Stimulated activated CD4-positive, alpha-beta T cell treated with anti-CD3 and anti-CD28 coated beads, Interleukin-1b, Interleukin-23, amount 100 ng/mL, for 48 hours (primary cell): ENCODE results near the gene ZNF837.

Source experiments
- DNase-seq: peaks from one replicate; pipeline ENCODE4 v3.0.0-alpha.2; 2020

Gene ZNF837

GRCh38 chr19:58368561-58369360 lies 12.1 kb downstream of the ZNF837 start:
- DNase-seq, result no peak

GRCh38 chr19:58367698-58368454 lies 13.0 kb downstream of the ZNF837 start:
- DNase-seq, result no peak

GRCh38 chr19:58366585-58367430 lies 14.0 kb downstream of the ZNF837 start:
- no peak for DNase-seq

- no peak for DNase-seq
These were observed 16.7 kb downstream of the ZNF837 start for GRCh38 chr19:58364146-58364545.

- DNase-seq, result peak; percentile 97
These were observed 18.4 kb downstream of the ZNF837 start, which contains the start of gene ZNF497 for GRCh38 chr19:58362272-58362994. Gene ZNF497, minus strand, starts transcription at chr19:58362751. Its CDS starts 5,116 bp downstream, at chr19:58357635.

- peak; percentile 68 for DNase-seq
These were observed 18.9 kb downstream of the ZNF837 start for GRCh38 chr19:58361900-58362271.

- no peak for DNase-seq
These were observed 23.2 kb downstream of the ZNF837 start for GRCh38 chr19:58357481-58358145.

GRCh38 chr19:58356766-58357480 lies 23.9 kb downstream of the ZNF837 start:
- no peak for DNase-seq

- DNase-seq, result peak; percentile 24
These were observed 24.7 kb downstream of the ZNF837 start for GRCh38 chr19:58355908-58356765.

- no peak for DNase-seq
These were observed 25.5 kb downstream of the ZNF837 start for GRCh38 chr19:58355215-58355796.

GRCh38 chr19:58354478-58355030 lies 26.3 kb downstream of the ZNF837 start:
- DNase-seq, result no peak

GRCh38 chr19:58353717-58354477 lies 26.9 kb downstream of the ZNF837 start:
- no peak for DNase-seq

GRCh38 chr19:58352760-58353671 lies 27.8 kb downstream of the ZNF837 start, which contains the start of gene A1BG:
Gene A1BG, minus strand, starts transcription at chr19:58353492. Its CDS starts 55 bp downstream, at chr19:58353437.
- no peak for DNase-seq

GRCh38 chr19:58351990-58352755 lies 28.7 kb downstream of the ZNF837 start:
- DNase-seq, result no peak

GRCh38 chr19:58351558-58351878 lies 29.3 kb downstream of the ZNF837 start:
- no peak for DNase-seq

GRCh38 chr19:58350871-58351557 lies 29.8 kb downstream of the ZNF837 start:
- DNase-seq, result no peak
